ENCODE data around the gene LRRC75B. TPM values are rescaled to one million over a fixed set of nuclear protein-coding genes. Genes with fewer than 3 reads are reported as not detected.

The LRRC75B gene
- total and polyA plus RNA-seq, 3 donors from 2014 or later = 33.0 to 162 (median 120) TPM

DNA sequence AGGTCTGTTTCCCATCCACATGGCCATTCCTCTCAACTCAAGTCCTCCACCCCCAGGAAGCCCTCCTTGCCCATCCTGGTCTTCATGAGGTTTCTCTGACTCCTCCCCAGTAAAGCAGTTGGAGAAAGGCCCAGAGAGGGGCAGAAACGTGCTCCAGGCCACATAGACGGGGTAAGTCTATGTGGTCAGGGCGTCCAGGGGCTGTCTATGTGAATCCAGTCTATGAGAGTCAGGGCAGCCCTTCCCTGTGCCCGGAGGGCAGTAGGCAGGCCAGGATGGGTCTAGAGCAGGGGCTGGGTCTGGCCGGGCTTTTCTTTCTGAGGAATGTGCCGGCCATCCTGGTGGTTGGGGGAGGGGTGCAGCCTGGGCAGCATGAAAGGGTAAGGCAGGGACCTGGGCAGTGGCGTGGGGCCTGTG, 49.7 kb downstream of the LRRC75B start:
- Histone ChIP-seq H3K36me3 (ENCODE audit: low read depth, missing control alignments) (no peaks in the 10 kb centered on the region), H3K4me1 (peaks cover 14% of the 10 kb centered on the region), H3K4me3 (no peak overlapping the region), H3K27ac (no peak overlapping the region), H3K9me3 (no peaks in the 10 kb centered on the region), H3K27me3 (no peaks in the 10 kb centered on the region)
- TF ChIP-seq, protein P1, sequence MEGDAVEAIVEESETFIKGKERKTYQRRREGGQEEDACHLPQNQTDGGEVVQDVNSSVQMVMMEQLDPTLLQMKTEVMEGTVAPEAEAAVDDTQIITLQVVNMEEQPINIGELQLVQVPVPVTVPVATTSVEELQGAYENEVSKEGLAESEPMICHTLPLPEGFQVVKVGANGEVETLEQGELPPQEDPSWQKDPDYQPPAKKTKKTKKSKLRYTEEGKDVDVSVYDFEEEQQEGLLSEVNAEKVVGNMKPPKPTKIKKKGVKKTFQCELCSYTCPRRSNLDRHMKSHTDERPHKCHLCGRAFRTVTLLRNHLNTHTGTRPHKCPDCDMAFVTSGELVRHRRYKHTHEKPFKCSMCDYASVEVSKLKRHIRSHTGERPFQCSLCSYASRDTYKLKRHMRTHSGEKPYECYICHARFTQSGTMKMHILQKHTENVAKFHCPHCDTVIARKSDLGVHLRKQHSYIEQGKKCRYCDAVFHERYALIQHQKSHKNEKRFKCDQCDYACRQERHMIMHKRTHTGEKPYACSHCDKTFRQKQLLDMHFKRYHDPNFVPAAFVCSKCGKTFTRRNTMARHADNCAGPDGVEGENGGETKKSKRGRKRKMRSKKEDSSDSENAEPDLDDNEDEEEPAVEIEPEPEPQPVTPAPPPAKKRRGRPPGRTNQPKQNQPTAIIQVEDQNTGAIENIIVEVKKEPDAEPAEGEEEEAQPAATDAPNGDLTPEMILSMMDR (IDR thresholded peaks at IDR 0.05) = no peak
- TF ChIP-seq POLR2A (IDR thresholded peaks at IDR 0.05) = no peak
- DNase-seq = no peak
- WGBS, 2 donors = 68 to 81% methylated on average over 7 of the region's 7 CpGs
- intact Hi-C loops (cut with DNase I; ENCODE audit: low total_unique reads) = no loop called here

DNA sequence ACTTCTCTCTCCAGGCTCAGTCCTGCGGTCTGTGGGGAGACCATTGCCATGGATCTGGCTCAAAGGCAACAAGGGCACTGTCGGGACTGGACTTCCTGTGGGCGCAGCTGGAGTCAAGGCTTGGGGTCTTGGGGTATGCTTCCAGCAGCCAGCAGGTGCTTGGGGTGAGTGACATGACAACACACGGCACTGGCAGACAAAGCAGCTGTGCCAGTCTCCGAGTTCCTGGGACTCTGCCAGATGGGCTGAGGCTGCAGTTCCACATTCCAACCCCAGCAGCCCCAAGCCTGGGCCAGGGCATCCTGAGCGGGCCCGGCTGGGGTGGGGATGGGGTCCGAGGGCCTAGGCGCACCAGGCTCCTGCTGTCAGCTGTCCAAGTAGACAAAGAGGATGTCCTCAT, 50.2 kb downstream of the LRRC75B start:
- no peak overlapping the region for H3K4me3 ChIP-seq
- intact Hi-C loops (cut with DNase I; ENCODE audit: low total_unique reads) = no loop called here
- H3K36me3 ChIP-seq (ENCODE audit: low read depth, missing control alignments) = no peaks in the 10 kb centered on the region
- peaks cover 14% of the 10 kb centered on the region for H3K4me1 ChIP-seq
- H3K9me3 ChIP-seq = no peaks in the 10 kb centered on the region
- no peak for DNase-seq
- no peaks in the 10 kb centered on the region for H3K27me3 ChIP-seq
- TF ChIP-seq, protein P1 (IDR thresholded peaks at IDR 0.05) = no peak
- TF ChIP-seq POLR2A (IDR thresholded peaks at IDR 0.05) = no peak
- H3K27ac ChIP-seq = no peak overlapping the region
- WGBS, 2 donors = 85 to 100% methylated on average over 4 to 6 of the region's 9 CpGs

DNA sequence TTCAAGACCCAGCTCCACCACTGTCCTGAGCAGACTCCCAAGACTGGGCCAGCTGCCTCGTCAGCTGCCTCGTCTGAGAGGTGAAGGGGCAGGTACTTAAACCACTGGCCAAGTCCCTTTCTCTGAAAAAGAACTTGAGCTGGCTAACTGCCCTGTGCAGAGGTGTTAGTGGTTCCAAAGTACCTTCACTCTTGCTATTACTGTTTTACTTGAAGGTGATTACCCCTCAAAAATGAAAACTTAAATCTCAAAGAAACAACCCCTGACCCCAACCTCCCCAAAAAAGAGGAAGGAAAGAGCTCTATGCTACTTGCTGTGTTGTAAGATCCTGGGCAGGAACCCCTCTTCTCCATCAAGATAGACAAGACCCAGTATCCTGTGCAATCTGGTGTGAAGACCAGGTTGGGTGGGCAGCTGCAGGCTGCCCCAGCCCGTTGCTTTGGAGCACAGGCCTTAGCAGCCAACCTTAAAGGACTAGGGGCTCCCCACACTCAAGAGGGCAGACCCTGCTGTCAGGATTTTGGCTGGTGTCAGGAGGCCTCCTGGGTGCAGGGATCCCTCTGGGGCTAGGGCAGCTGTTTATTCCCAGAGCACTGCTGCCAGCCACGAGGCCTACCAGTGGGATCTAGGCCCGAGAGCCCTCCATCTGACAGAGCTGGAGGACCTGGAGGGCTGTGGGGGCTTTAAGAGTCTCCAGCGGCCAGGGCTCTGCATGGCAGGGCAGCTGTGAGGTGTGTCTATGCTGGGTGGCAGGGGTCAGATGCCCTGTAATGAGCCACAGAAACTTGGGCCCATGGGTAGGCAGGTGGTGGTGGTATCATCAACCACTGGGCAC, 51.0 kb downstream of the LRRC75B start:
- no peaks in the 10 kb centered on the region for H3K27me3 ChIP-seq
- intact Hi-C loops (cut with DNase I; ENCODE audit: low total_unique reads) = no loop called here
- H3K36me3 ChIP-seq (ENCODE audit: low read depth, missing control alignments) = no peaks in the 10 kb centered on the region
- no peak for DNase-seq
- H3K27ac ChIP-seq = no peak overlapping the region
- H3K4me3 ChIP-seq = no peak overlapping the region
- peaks cover 14% of the 10 kb centered on the region for H3K4me1 ChIP-seq
- TF ChIP-seq, protein P1 (IDR thresholded peaks at IDR 0.05) = no peak
- no peak for TF ChIP-seq POLR2A (IDR thresholded peaks at IDR 0.05)
- H3K9me3 ChIP-seq = no peaks in the 10 kb centered on the region
- WGBS, 2 donors = 76% methylated on average over 2 to 5 of the region's 6 CpGs

DNA sequence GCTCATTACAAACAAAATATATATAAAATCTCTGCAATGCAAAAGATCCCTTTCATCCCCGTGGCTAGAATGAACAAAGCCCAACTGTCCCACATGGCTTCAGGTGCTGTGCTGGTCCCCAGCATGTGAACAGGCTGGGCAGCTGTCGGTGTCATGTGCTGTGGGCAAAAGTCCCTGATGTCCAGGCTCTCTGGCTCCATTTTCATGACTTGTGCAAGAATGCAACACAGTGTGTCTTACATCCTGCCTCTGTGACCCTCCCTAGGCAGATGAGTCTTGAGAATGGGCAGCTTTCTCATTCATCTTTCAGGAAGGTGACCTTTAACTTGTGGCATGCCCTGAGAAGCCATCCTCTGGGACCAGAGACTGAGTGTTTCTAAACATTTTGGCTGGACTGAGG, 52.4 kb downstream of the LRRC75B start:
- H3K4me1 ChIP-seq = peaks cover 11% of the 10 kb centered on the region
- 88 to 93% methylated on average over 2 of the region's 2 CpGs for WGBS, 2 donors
- no peak for TF ChIP-seq POLR2A (IDR thresholded peaks at IDR 0.05)
- TF ChIP-seq, protein P1 (IDR thresholded peaks at IDR 0.05) = no peak
- DNase-seq = no peak
- no peaks in the 10 kb centered on the region for H3K9me3 ChIP-seq
- no peak overlapping the region for H3K4me3 ChIP-seq
- H3K27ac ChIP-seq = no peak overlapping the region
- H3K27me3 ChIP-seq = no peaks in the 10 kb centered on the region
- H3K36me3 ChIP-seq (ENCODE audit: low read depth, missing control alignments) = no peaks in the 10 kb centered on the region
- intact Hi-C loops (cut with DNase I; ENCODE audit: low total_unique reads) = no loop called here

DNA sequence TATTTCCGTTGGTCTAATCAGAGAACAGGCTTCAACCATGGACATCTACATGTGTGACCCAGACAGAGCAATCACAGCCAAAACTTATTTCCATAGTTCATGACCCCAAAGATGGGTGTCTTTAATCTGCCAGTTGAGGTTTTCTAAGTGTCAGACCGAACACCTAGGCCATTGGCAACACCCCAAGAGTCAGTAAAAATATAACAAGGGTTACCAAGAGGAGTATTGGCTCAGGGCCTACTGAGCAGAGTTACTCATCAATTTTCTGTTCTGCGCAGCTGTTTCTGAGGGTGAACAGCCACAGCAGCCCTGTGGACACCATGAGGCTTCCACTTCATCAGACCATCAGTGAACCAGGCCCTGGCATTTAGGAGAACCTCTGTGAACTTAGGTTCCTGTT, 56.8 kb downstream of the LRRC75B start:
- Histone ChIP-seq H3K4me1 (no peaks in the 10 kb centered on the region), H3K27ac (no peak overlapping the region), H3K36me3 (ENCODE audit: low read depth, missing control alignments) (no peaks in the 10 kb centered on the region), H3K27me3 (no peaks in the 10 kb centered on the region), H3K4me3 (no peak overlapping the region), H3K9me3 (no peaks in the 10 kb centered on the region)
- no peak for TF ChIP-seq POLR2A (IDR thresholded peaks at IDR 0.05)
- TF ChIP-seq, protein P1 (IDR thresholded peaks at IDR 0.05) = no peak
- DNase-seq = no peak
- intact Hi-C loops (cut with DNase I; ENCODE audit: low total_unique reads) = no loop called here
- WGBS, 2 donors = 83 to 86% methylated on average over 3 of the region's 3 CpGs

All from testis (tissue), 3 donors.